ENCODE results near the gene FAM210B.
A peak's percentile ranks its signal among the peaks of the same experiment; 100 is the strongest.

Gene FAM210B

GRCh38 chr20:56348746-56349145, 10.0 kb upstream of the FAM210B start:
- WGBS (ENCODE audit: insufficient coverage): 0% methylated on average over 2 of the region's 3 CpGs
- H3K4me3 ChIP-seq (ENCODE audit: control insufficient read depth in 1 of 7, extremely low read depth in 1 of 7, insufficient read depth in 4 of 7, low read depth in 2 of 7, low read length in 6 of 7): no peak overlapping the region
- POLR2A ChIA-PET: interaction anchor here (0.7 kb wide), 1 partner anchor 1678 kb away, joined by 3 read pairs; no protein-coding TSS in a partner anchor
- CTCF ChIA-PET: interaction anchor here (0.8 kb wide), 1 partner anchor 101 kb away, joined by 3 read pairs; no protein-coding TSS in a partner anchor
- no peaks in the 10 kb centered on the region for H3K9me3 ChIP-seq (ENCODE audit: control extremely low read depth in 1 of 5, control insufficient read depth in 4 of 5, insufficient read depth in 2 of 5, low read depth in 1 of 5, low read length in 4 of 5)
- no peak for DNase-seq
- peaks cover 8 to 47% (median 34%) of the 10 kb centered on the region in 5 experiments for H3K27me3 ChIP-seq (replicated peaks in 2 of 5; ENCODE audit: control insufficient read depth in 4 of 5, insufficient read depth in 5 of 5, low read length in 4 of 5)
- no peak overlapping the region for H3K27ac ChIP-seq (ENCODE audit: insufficient read depth in 1 of 2, low read depth in 1 of 2, low read length in 2 of 2, poor library complexity in 1 of 2, severe bottlenecking in 2 of 2)
- peaks cover 0 to 5% (median 1%) of the 10 kb centered on the region in 4 experiments for H3K4me1 ChIP-seq (ENCODE audit: control extremely low read depth in 1 of 4, control insufficient read depth in 4 of 4, insufficient read depth in 4 of 4, low read length in 3 of 4)
- no peaks in the 10 kb centered on the region for H3K36me3 ChIP-seq (ENCODE audit: control insufficient read depth in 4 of 4, insufficient read depth in 4 of 4, low read length in 3 of 4)

GRCh38 chr20:56350842-56351241, 7.9 kb upstream of the FAM210B start:
- Histone ChIP-seq H3K27ac (ENCODE audit: insufficient read depth in 1 of 2, low read depth in 1 of 2, low read length in 2 of 2, poor library complexity in 1 of 2, severe bottlenecking in 2 of 2) (no peak overlapping the region), H3K27me3 (replicated peaks in 2 of 5; ENCODE audit: control insufficient read depth in 4 of 5, insufficient read depth in 5 of 5, low read length in 4 of 5) (peaks cover 2 to 27% (median 22%) of the 10 kb centered on the region in 5 experiments), H3K4me1 (ENCODE audit: control extremely low read depth in 1 of 4, control insufficient read depth in 4 of 4, insufficient read depth in 4 of 4, low read length in 3 of 4) (no peaks in the 10 kb centered on the region), H3K4me3 (ENCODE audit: control insufficient read depth in 1 of 7, extremely low read depth in 1 of 7, insufficient read depth in 4 of 7, low read depth in 2 of 7, low read length in 6 of 7) (no peak overlapping the region), H3K36me3 (ENCODE audit: control insufficient read depth in 4 of 4, insufficient read depth in 4 of 4, low read length in 3 of 4) (no peaks in the 10 kb centered on the region), H3K9me3 (ENCODE audit: control extremely low read depth in 1 of 5, control insufficient read depth in 4 of 5, insufficient read depth in 2 of 5, low read depth in 1 of 5, low read length in 4 of 5) (no peaks in the 10 kb centered on the region)
- whole genome bisulfite sequencing (ENCODE audit: insufficient coverage): no CpG with 5 or more reads among the region's 2 CpGs
- no peak for DNase-seq
- CTCF ChIA-PET: no interaction called here
- POLR2A ChIA-PET: no interaction called here

GRCh38 chr20:56352345-56353055, 6.3 kb upstream of the FAM210B start:
- Histone ChIP-seq H3K27ac (ENCODE audit: insufficient read depth in 1 of 2, low read depth in 1 of 2, low read length in 2 of 2, poor library complexity in 1 of 2, severe bottlenecking in 2 of 2) (no peak overlapping the region), H3K27me3 (replicated peaks in 2 of 5; ENCODE audit: control insufficient read depth in 4 of 5, insufficient read depth in 5 of 5, low read length in 4 of 5) (peaks cover 2 to 19% (median 11%) of the 10 kb centered on the region in 5 experiments), H3K4me3 (ENCODE audit: control insufficient read depth in 1 of 7, extremely low read depth in 1 of 7, insufficient read depth in 4 of 7, low read depth in 2 of 7, low read length in 6 of 7) (no peak overlapping the region), H3K36me3 (ENCODE audit: control insufficient read depth in 4 of 4, insufficient read depth in 4 of 4, low read length in 3 of 4) (no peaks in the 10 kb centered on the region), H3K9me3 (ENCODE audit: control extremely low read depth in 1 of 5, control insufficient read depth in 4 of 5, insufficient read depth in 2 of 5, low read depth in 1 of 5, low read length in 4 of 5) (no peaks in the 10 kb centered on the region), H3K4me1 (ENCODE audit: control extremely low read depth in 1 of 4, control insufficient read depth in 4 of 4, insufficient read depth in 4 of 4, low read length in 3 of 4) (no peaks in the 10 kb centered on the region)
- POLR2A ChIA-PET: no interaction called here
- 88% methylated on average over 2 of the region's 5 CpGs for WGBS (ENCODE audit: insufficient coverage)
- CTCF ChIA-PET: interaction anchor here (0.6 to 1.8 kb wide), 2 partner anchors 9 to 476 kb away, joined by 3 to 8 read pairs; no protein-coding TSS in a partner anchor
- DNase-seq: no peak

GRCh38 chr20:56353356-56353755, 5.4 kb upstream of the FAM210B start:
- H3K4me3 ChIP-seq (ENCODE audit: control insufficient read depth in 1 of 7, extremely low read depth in 1 of 7, insufficient read depth in 4 of 7, low read depth in 2 of 7, low read length in 6 of 7): no peak overlapping the region
- ChIA-PET CTCF (interaction anchor here (1.1 to 1.8 kb wide), 2 partner anchors 10 to 13 kb away, joined by 3 to 8 read pairs; no protein-coding TSS in a partner anchor), POLR2A (no interaction called here)
- H3K9me3 ChIP-seq (ENCODE audit: control extremely low read depth in 1 of 5, control insufficient read depth in 4 of 5, insufficient read depth in 2 of 5, low read depth in 1 of 5, low read length in 4 of 5): no peaks in the 10 kb centered on the region
- H3K27me3 ChIP-seq (replicated peaks in 2 of 5; ENCODE audit: control insufficient read depth in 4 of 5, insufficient read depth in 5 of 5, low read length in 4 of 5): peaks cover under 1 to 13% (median 4%) of the 10 kb centered on the region in 5 experiments
- peaks cover 0 to 2% (median 0%) of the 10 kb centered on the region in 4 experiments for H3K4me1 ChIP-seq (ENCODE audit: control extremely low read depth in 1 of 4, control insufficient read depth in 4 of 4, insufficient read depth in 4 of 4, low read length in 3 of 4)
- WGBS (ENCODE audit: insufficient coverage): 94% methylated on average over 3 of the region's 4 CpGs
- H3K36me3 ChIP-seq (ENCODE audit: control insufficient read depth in 4 of 4, insufficient read depth in 4 of 4, low read length in 3 of 4): no peaks in the 10 kb centered on the region
- H3K27ac ChIP-seq (ENCODE audit: insufficient read depth in 1 of 2, low read depth in 1 of 2, low read length in 2 of 2, poor library complexity in 1 of 2, severe bottlenecking in 2 of 2): no peak overlapping the region
- peak in 2 of 3 donors; percentile 32 to 36 for DNase-seq

GRCh38 chr20:56358070-56358469, 704 bp upstream of the FAM210B start:
- no CpG with 5 or more reads among the region's 6 CpGs for WGBS (ENCODE audit: insufficient coverage)
- H3K4me3 ChIP-seq (ENCODE audit: control insufficient read depth in 1 of 7, extremely low read depth in 1 of 7, insufficient read depth in 4 of 7, low read depth in 2 of 7, low read length in 6 of 7): peak overlapping the region in 5 of 7 experiments; percentile 72 to 91 (median 83)
- no peak overlapping the region for H3K27ac ChIP-seq (ENCODE audit: insufficient read depth in 1 of 2, low read depth in 1 of 2, low read length in 2 of 2, poor library complexity in 1 of 2, severe bottlenecking in 2 of 2)
- no peak for DNase-seq
- no peaks in the 10 kb centered on the region for H3K27me3 ChIP-seq (replicated peaks in 2 of 5; ENCODE audit: control insufficient read depth in 4 of 5, insufficient read depth in 5 of 5, low read length in 4 of 5)
- H3K4me1 ChIP-seq (ENCODE audit: control extremely low read depth in 1 of 4, control insufficient read depth in 4 of 4, insufficient read depth in 4 of 4, low read length in 3 of 4): peaks cover 0 to 23% (median 15%) of the 10 kb centered on the region in 4 experiments
- CTCF ChIA-PET: interaction anchor here (0.7 to 1.9 kb wide), 4 partner anchors 14 to 41 kb away, joined by 3 to 6 read pairs (median 4); no protein-coding TSS in a partner anchor
- no peaks in the 10 kb centered on the region for H3K9me3 ChIP-seq (ENCODE audit: control extremely low read depth in 1 of 5, control insufficient read depth in 4 of 5, insufficient read depth in 2 of 5, low read depth in 1 of 5, low read length in 4 of 5)
- POLR2A ChIA-PET: no interaction called here
- no peaks in the 10 kb centered on the region for H3K36me3 ChIP-seq (ENCODE audit: control insufficient read depth in 4 of 4, insufficient read depth in 4 of 4, low read length in 3 of 4)

- CTCF ChIA-PET: interaction anchor here (0.7 to 1.9 kb wide), 4 partner anchors 12 to 41 kb away, joined by 3 to 6 read pairs (median 4); no protein-coding TSS in a partner anchor
- peak; percentile 13 to 51 (median 40) for DNase-seq
- Histone ChIP-seq H3K9me3 (ENCODE audit: control extremely low read depth in 1 of 5, control insufficient read depth in 4 of 5, insufficient read depth in 2 of 5, low read depth in 1 of 5, low read length in 4 of 5) (no peaks in the 10 kb centered on the region), H3K27me3 (replicated peaks in 2 of 5; ENCODE audit: control insufficient read depth in 4 of 5, insufficient read depth in 5 of 5, low read length in 4 of 5) (no peaks in the 10 kb centered on the region), H3K4me3 (ENCODE audit: control insufficient read depth in 1 of 7, extremely low read depth in 1 of 7, insufficient read depth in 4 of 7, low read depth in 2 of 7, low read length in 6 of 7) (peak overlapping the region; percentile 38 to 91 (median 78)), H3K36me3 (ENCODE audit: control insufficient read depth in 4 of 4, insufficient read depth in 4 of 4, low read length in 3 of 4) (peaks cover 0 to 1% (median 0%) of the 10 kb centered on the region in 4 experiments), H3K4me1 (ENCODE audit: control extremely low read depth in 1 of 4, control insufficient read depth in 4 of 4, insufficient read depth in 4 of 4, low read length in 3 of 4) (peaks cover 0 to 26% (median 18%) of the 10 kb centered on the region in 4 experiments), H3K27ac (ENCODE audit: insufficient read depth in 1 of 2, low read depth in 1 of 2, low read length in 2 of 2, poor library complexity in 1 of 2, severe bottlenecking in 2 of 2) (peak overlapping the region in 1 of 2 experiments; percentile 57)
- POLR2A ChIA-PET: no interaction called here
- WGBS (ENCODE audit: insufficient coverage): 32% methylated on average over 47 of the region's 51 CpGs
Observed at GRCh38 chr20:56359212-56360132, 698 bp downstream of the FAM210B start.

All from common myeloid progenitor, CD34-positive (primary cell).